SU-DHL-6 (cell line): ENCODE results near the gene NSF.

Experiments
- H2AFZ ChIP-seq: fragments of 200-600 bp; sonication (generic); 2 replicates; pipeline ENCODE4 v1.6.1; 2014; ENCODE audit warnings: low read depth, mild to moderate bottlenecking, moderate library complexity, mixed read lengths, antibody characterized with exemption, low read length; ENCODE audit not compliant: severe bottlenecking
- H3F3A ChIP-seq: fragments of 200-600 bp; shearing (Covaris generic); 2 replicates; pipeline ENCODE4 v1.6.0; 2016; ENCODE audit warnings: antibody characterized with exemption, mild to moderate bottlenecking; ENCODE audit not compliant: insufficient read depth
- H3K27ac ChIP-seq: fragments of 200-600 bp; sonication (generic); 2 replicates; pipeline ENCODE4 v1.5.1; 2016; ENCODE audit warnings: low read depth, mild to moderate bottlenecking, low read length, moderate library complexity, mixed read lengths
- H3K27me3 ChIP-seq: fragments of 200-600 bp; sonication (generic), shearing (Covaris generic); 2 replicates; pipeline ENCODE4 v1.6.0; 2014; ENCODE audit warnings: mild to moderate bottlenecking, low read length
- H3K36me3 ChIP-seq: fragments of 200-600 bp; sonication (generic); 2 replicates; pipeline ENCODE4 v1.6.1; 2014; ENCODE audit warnings: mild to moderate bottlenecking, low read length, mixed read lengths
- H3K4me2 ChIP-seq: fragments of 300-600, 200-600 bp; shearing (Covaris generic), sonication (generic); 2 replicates; pipeline ENCODE4 v1.6.0; 2014; ENCODE audit warnings: low read length, low read depth, mild to moderate bottlenecking; ENCODE audit not compliant: poor library complexity, severe bottlenecking
- H3K4me3 ChIP-seq: fragments of 200-600 bp; sonication (generic); 2 replicates; pipeline ENCODE4 v1.5.1; 2014; ENCODE audit warnings: antibody characterized with exemption, low read length, mild to moderate bottlenecking, mixed read lengths; ENCODE audit not compliant: insufficient read depth, poor library complexity, severe bottlenecking
- H3K79me2 ChIP-seq: fragments of 200-600 bp; sonication (generic); 2 replicates; pipeline ENCODE4 v1.6.1; 2014; ENCODE audit warnings: mild to moderate bottlenecking, low read length, moderate library complexity; ENCODE audit not compliant: insufficient read depth
- H3K9ac ChIP-seq: fragments of 200-600 bp; sonication (generic); 2 replicates; pipeline ENCODE4 v1.7.0; 2014; ENCODE audit warnings: mild to moderate bottlenecking, low read length
- H3K9me2 ChIP-seq: fragments of 200-600 bp; sonication (generic); replicated peaks from 2 replicates; pipeline ENCODE4 v1.6.1; 2014; ENCODE audit warnings: low read length; ENCODE audit not compliant: insufficient read depth
- H3K9me3 ChIP-seq: fragments of 200-600 bp; sonication (generic); 2 replicates; pipeline ENCODE4 v1.6.1; 2014; ENCODE audit warnings: low read length, mixed read lengths; ENCODE audit not compliant: insufficient read depth
- H4K20me1 ChIP-seq: fragments of 200-600 bp; sonication (generic); 2 replicates; pipeline ENCODE4 v1.6.1; 2014; ENCODE audit warnings: low read depth, mild to moderate bottlenecking, antibody characterized with exemption, low read length, moderate library complexity, mixed read lengths
- CTCF ChIP-seq: fragments of 200-600 bp; sonication (generic); IDR thresholded peaks from one replicate; pipeline ENCODE4 v1.5.1; 2017; ENCODE audit warnings: antibody characterized with exemption, mild to moderate bottlenecking, low read length, moderate library complexity; ENCODE audit not compliant: insufficient read depth, poor library complexity, severe bottlenecking
- EZH2phosphoT487 ChIP-seq: fragments of 200-600 bp; sonication (generic), shearing (Covaris generic); conservative IDR thresholded peaks from 2 replicates; pipeline ENCODE4 v1.6.1; 2018; ENCODE audit warnings: mild to moderate bottlenecking, antibody characterized with exemption, low read length, moderate library complexity, mixed read lengths

Gene NSF

GRCh38 chr17:46751425-46751824, 161.0 kb downstream of the NSF start:
- Histone ChIP-seq H4K20me1 (no peaks in the 10 kb centered on the region), H3K4me2 (no peak overlapping the region), H3K36me3 (peaks cover 25% of the 10 kb centered on the region; the same call in 1 of the 2 replicates), H3K79me2 (no peaks in the 10 kb centered on the region), H3K27me3 (no peaks in the 10 kb centered on the region), H3K27ac (no peak overlapping the region), H3K9ac (no peak overlapping the region), H3F3A (0 out of 2 replicates have a peak, but pooled peaks cover 5% of the 10 kb centered on the region), H2AFZ (no peak overlapping the region), H3K9me3 (no peaks in the 10 kb centered on the region), H3K9me2 (no peaks in the 10 kb centered on the region), H3K4me3 (no peak overlapping the region)
- TF ChIP-seq CTCF (no peak), EZH2phosphoT487 (no peak)

GRCh38 chr17:46753776-46754175, 163.3 kb downstream of the NSF start:
- no peaks in the 10 kb centered on the region for H3K79me2 ChIP-seq
- H4K20me1 ChIP-seq, result no peaks in the 10 kb centered on the region

GRCh38 chr17:46756081-46756735, 165.7 kb downstream of the NSF start:
- Histone ChIP-seq H3K4me2 (no peak overlapping the region), H3K4me3 (no peak overlapping the region), H3K36me3 (peaks cover 20% of the 10 kb centered on the region; the same call in 1 of the 2 replicates), H3K9me3 (no peaks in the 10 kb centered on the region), H3K9ac (no peak overlapping the region), H3K27ac (no peak overlapping the region), H3F3A (0 out of 2 replicates have a peak, but pooled peaks cover 5% of the 10 kb centered on the region), H3K27me3 (no peaks in the 10 kb centered on the region), H3K9me2 (no peaks in the 10 kb centered on the region), H4K20me1 (no peaks in the 10 kb centered on the region), H2AFZ (no peak overlapping the region), H3K79me2 (no peaks in the 10 kb centered on the region)
- no peak for TF ChIP-seq EZH2phosphoT487
- no peak for TF ChIP-seq CTCF

More at GRCh38 chr17:46753776-46754175, 163.3 kb downstream of the NSF start:
- Histone ChIP-seq H3F3A (0 out of 2 replicates have a peak, but pooled peaks cover 5% of the 10 kb centered on the region), H3K36me3 (peaks cover 28% of the 10 kb centered on the region; the same call in 1 of the 2 replicates), H3K27ac (no peak overlapping the region), H3K9me2 (no peaks in the 10 kb centered on the region), H3K9ac (no peak overlapping the region), H3K27me3 (no peaks in the 10 kb centered on the region), H3K4me3 (no peak overlapping the region), H2AFZ (no peak overlapping the region), H3K4me2 (no peak overlapping the region), H3K9me3 (no peaks in the 10 kb centered on the region)
- TF ChIP-seq CTCF, result no peak
- no peak for TF ChIP-seq EZH2phosphoT487
